ENCODE data around the gene LBHD2.

The LBHD2 gene

GRCh38 chr14:103133210-103134140 lies 49.5 kb downstream of the LBHD2 start:
- DNase-seq = no peak

- DNase-seq = no peak
Observed at GRCh38 chr14:103134405-103134804, 50.4 kb downstream of the LBHD2 start.

- no peak for DNase-seq
Observed at GRCh38 chr14:103134919-103135318, 50.9 kb downstream of the LBHD2 start.

GRCh38 chr14:103135333-103136260 lies 51.6 kb downstream of the LBHD2 start:
- DNase-seq = no peak

- DNase-seq = peak; percentile 67
Observed at GRCh38 chr14:103136388-103137271, 52.6 kb downstream of the LBHD2 start.

- DNase-seq = no peak
Observed at GRCh38 chr14:103137689-103138300, 53.8 kb downstream of the LBHD2 start.

- no peak for DNase-seq
Observed at GRCh38 chr14:103138301-103139131, 54.5 kb downstream of the LBHD2 start.

GRCh38 chr14:103139132-103140025 lies 55.4 kb downstream of the LBHD2 start:
- no peak for DNase-seq

Data from fibroblast of skin of back (primary cell).